SK-N-SH treated with all-trans-retinoic acid at 6 μM for 48 hours (cell line): ENCODE data around the gene SNX27.
A peak's percentile ranks its signal among the peaks of the same experiment; 100 is the strongest.

Source experiments
- ATAC-seq: fragments of 200-7000 bp; cut with Tn5 transposase; 3 replicates; pipeline ENCODE4 v1.9.1; 2020; ENCODE audit warnings: mild to moderate bottlenecking, moderate library complexity
- ARNTL ChIP-seq: fragments of 450-650 bp; formaldehyde crosslinking; IDR thresholded peaks from 2 replicates; pipeline ENCODE4 v1.5.0; 2020; ENCODE audit warnings: low read depth, mild to moderate bottlenecking, moderate library complexity, borderline replicate concordance
- CSDC2 ChIP-seq: fragments of 250-450 bp; sonication (Bioruptor Pico); IDR thresholded peaks from 2 replicates; pipeline ENCODE4 v1.5.0; 2020; ENCODE audit warnings: mild to moderate bottlenecking, moderate library complexity
- CSRNP3 ChIP-seq: fragments of 250-450 bp; sonication (Bioruptor Pico); IDR thresholded peaks from 2 replicates; pipeline ENCODE4 v1.5.1; 2021; ENCODE audit warnings: mild to moderate bottlenecking, moderate library complexity
- GLIS3 ChIP-seq: fragments of 250-450 bp; sonication (Bioruptor Pico); IDR thresholded peaks from 2 replicates; pipeline ENCODE4 v1.5.0; 2020; ENCODE audit warnings: mild to moderate bottlenecking, moderate library complexity
- ISL1 ChIP-seq: fragments of 250-450 bp; sonication (Bioruptor Pico); IDR thresholded peaks from 2 replicates; pipeline ENCODE4 v2.1.2; 2022; ENCODE audit warnings: mild to moderate bottlenecking, moderate library complexity
- POU6F1 ChIP-seq: fragments of 250-450 bp; sonication (Bioruptor Pico); IDR thresholded peaks from 2 replicates; pipeline ENCODE4 v1.8.0; 2021; ENCODE audit warnings: low read depth, mild to moderate bottlenecking, moderate library complexity, borderline replicate concordance
- PPARA ChIP-seq: fragments of 250-450 bp; sonication (Bioruptor Pico); IDR thresholded peaks from 2 replicates; pipeline ENCODE4 v1.5.0; 2020; ENCODE audit warnings: mild to moderate bottlenecking, borderline replicate concordance
- RARB ChIP-seq: fragments of 250-450 bp; sonication (Bioruptor Pico); IDR thresholded peaks from 2 replicates; pipeline ENCODE4 v1.8.0; 2021; ENCODE audit warnings: mild to moderate bottlenecking, moderate library complexity
- SNAI2 ChIP-seq: fragments of 250-450 bp; sonication (Bioruptor Pico); IDR thresholded peaks from 2 replicates; pipeline ENCODE4 v1.5.0; 2020; ENCODE audit warnings: mild to moderate bottlenecking, moderate library complexity
- TOX ChIP-seq: fragments of 250-450 bp; sonication (Bioruptor Pico); IDR thresholded peaks from 2 replicates; pipeline ENCODE4 v1.8.0; 2021; ENCODE audit warnings: mild to moderate bottlenecking, moderate library complexity, borderline replicate concordance
- ZC3H10 ChIP-seq: fragments of 250-450 bp; sonication (Bioruptor Pico); IDR thresholded peaks from 2 replicates; pipeline ENCODE4 v1.5.1; 2021; ENCODE audit warnings: mild to moderate bottlenecking, moderate library complexity
- ZFP30 ChIP-seq: fragments of 450-650 bp; formaldehyde crosslinking; IDR thresholded peaks from 2 replicates; pipeline ENCODE4 v1.5.0; 2022; ENCODE audit warnings: mild to moderate bottlenecking, moderate library complexity
- ZNF70 ChIP-seq: fragments of 450-650 bp; formaldehyde crosslinking; IDR thresholded peaks from 2 replicates; pipeline ENCODE4 v1.5.0; 2020; ENCODE audit warnings: mild to moderate bottlenecking, moderate library complexity
- ZNF8 ChIP-seq: fragments of 450-650 bp; formaldehyde crosslinking; IDR thresholded peaks from 2 replicates; pipeline ENCODE4 v1.5.0; 2020; ENCODE audit warnings: mild to moderate bottlenecking, moderate library complexity
- TF ChIP-seq, protein P1 (sequence below): fragments of 250-450 bp; sonication (Bioruptor Pico); IDR thresholded peaks from 2 replicates; pipeline ENCODE4 v1.5.0; 2020; ENCODE audit warnings: mild to moderate bottlenecking, moderate library complexity

The SNX27 gene

GRCh38 chr1:151611832-151612500, at the start of gene SNX27:
Gene SNX27 (plus strand): TSS chr1:151612050. CDS start chr1:151612202, 152 bp downstream.
- TF ChIP-seq CSRNP3 (CRISPR knock-in tag) (no peak), ZNF8 (CRISPR knock-in tag) (no peak)
- TF ChIP-seq, protein P1, sequence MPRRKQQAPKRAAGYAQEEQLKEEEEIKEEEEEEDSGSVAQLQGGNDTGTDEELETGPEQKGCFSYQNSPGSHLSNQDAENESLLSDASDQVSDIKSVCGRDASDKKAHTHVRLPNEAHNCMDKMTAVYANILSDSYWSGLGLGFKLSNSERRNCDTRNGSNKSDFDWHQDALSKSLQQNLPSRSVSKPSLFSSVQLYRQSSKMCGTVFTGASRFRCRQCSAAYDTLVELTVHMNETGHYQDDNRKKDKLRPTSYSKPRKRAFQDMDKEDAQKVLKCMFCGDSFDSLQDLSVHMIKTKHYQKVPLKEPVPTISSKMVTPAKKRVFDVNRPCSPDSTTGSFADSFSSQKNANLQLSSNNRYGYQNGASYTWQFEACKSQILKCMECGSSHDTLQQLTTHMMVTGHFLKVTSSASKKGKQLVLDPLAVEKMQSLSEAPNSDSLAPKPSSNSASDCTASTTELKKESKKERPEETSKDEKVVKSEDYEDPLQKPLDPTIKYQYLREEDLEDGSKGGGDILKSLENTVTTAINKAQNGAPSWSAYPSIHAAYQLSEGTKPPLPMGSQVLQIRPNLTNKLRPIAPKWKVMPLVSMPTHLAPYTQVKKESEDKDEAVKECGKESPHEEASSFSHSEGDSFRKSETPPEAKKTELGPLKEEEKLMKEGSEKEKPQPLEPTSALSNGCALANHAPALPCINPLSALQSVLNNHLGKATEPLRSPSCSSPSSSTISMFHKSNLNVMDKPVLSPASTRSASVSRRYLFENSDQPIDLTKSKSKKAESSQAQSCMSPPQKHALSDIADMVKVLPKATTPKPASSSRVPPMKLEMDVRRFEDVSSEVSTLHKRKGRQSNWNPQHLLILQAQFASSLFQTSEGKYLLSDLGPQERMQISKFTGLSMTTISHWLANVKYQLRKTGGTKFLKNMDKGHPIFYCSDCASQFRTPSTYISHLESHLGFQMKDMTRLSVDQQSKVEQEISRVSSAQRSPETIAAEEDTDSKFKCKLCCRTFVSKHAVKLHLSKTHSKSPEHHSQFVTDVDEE (CRISPR knock-in tag), result 0 out of 2 replicates have a peak, but pooled peaks have one; percentile 49
- ATAC-seq, result peak; percentile 88

DNA sequence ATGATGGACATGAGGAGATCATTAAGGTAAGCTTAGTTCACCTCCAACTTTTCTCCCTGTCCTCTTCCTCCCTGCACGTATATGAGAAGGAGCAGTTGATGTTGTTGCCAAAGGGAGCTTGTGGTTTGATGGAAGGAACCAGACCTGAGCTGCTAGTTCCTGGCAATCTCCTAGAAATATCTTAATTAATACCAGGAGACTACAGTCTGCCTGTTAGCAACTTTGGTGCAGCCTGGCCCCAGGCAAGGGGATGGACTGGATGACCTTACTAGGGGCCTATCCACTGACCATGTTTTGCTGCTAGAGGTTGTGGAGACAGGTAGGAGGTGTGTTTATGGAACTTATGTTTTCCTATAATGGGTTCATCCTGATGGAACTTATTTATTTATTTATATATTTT, 49.2 kb upstream of the SNX27 start:
- peak; percentile 45 for ATAC-seq
- TF ChIP-seq CSDC2 (CRISPR knock-in tag) (no peak), RARB (CRISPR knock-in tag) (no peak), TOX (CRISPR knock-in tag) (no peak), ZFP30 (CRISPR knock-in tag) (no peak), ZC3H10 (CRISPR knock-in tag) (no peak), PPARA (no peak)

- TF ChIP-seq RARB (CRISPR knock-in tag) (no peak), GLIS3 (CRISPR knock-in tag) (no peak), SNAI2 (CRISPR knock-in tag) (no peak), TOX (CRISPR knock-in tag) (no peak), CSRNP3 (CRISPR knock-in tag) (no peak), POU6F1 (CRISPR knock-in tag) (no peak), ISL1 (CRISPR knock-in tag) (no peak), ZNF70 (CRISPR knock-in tag) (no peak)
- TF ChIP-seq, protein P1 (CRISPR knock-in tag), result no peak
- no peak for ATAC-seq
These were observed 48.5 kb upstream of the SNX27 start for GRCh38 chr1:151563376-151563775.

DNA sequence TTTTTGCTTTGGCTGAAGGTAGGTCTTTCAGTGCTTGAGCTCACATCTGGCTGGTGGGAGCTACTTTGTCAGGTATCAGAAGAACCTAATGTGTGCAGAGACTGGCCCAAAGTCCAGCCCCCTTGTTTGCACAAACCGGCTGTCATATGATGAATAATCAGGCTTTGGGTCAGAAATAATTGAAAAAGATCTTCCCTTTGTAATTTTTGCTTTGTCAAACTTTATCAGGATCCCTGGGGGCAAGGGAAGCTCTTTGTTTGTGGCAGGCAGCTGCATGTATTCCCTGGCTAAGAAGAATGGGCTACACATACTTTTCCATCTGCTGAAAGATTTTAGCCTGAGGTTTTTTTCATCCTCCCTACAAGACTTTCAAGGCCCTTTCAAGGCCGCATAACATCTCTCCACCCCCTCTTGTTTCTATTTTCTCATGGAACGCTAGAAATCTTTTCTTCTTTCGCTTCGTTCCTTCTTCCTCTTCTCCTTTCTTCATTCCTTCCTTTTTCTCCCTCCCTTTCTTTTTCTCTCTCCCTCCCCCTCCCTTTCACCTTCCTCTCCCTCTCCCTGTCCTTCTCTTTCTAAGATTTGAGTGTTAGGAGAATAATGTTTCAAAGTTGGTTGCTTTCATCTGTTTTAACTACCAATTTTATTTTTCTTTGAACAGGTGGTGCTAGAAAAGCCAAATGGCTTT, 46.2 kb upstream of the SNX27 start:
- ATAC-seq, result no peak
- TF ChIP-seq ARNTL (CRISPR knock-in tag), result no peak
